DND-41 (cell line): ENCODE measurements around the gene CDC20.

ENCODE experiments used
- EZH2 ChIP-seq: IDR thresholded peaks from 3 replicates; pipeline ENCODE4 v1.6.1; 2012; ENCODE audit warnings: borderline replicate concordance, low read depth, mild to moderate bottlenecking, moderate library complexity, low read length, inconsistent platforms; ENCODE audit not compliant: severe bottlenecking
- TF ChIP-seq, protein P1 (sequence below): IDR thresholded peaks from 2 replicates; pipeline ENCODE4 v1.5.1; 2012; ENCODE audit warnings: borderline replicate concordance, low read length, moderate library complexity, mild to moderate bottlenecking; ENCODE audit not compliant: poor library complexity, severe bottlenecking; ENCODE audit errors: extremely low read depth

DNA sequence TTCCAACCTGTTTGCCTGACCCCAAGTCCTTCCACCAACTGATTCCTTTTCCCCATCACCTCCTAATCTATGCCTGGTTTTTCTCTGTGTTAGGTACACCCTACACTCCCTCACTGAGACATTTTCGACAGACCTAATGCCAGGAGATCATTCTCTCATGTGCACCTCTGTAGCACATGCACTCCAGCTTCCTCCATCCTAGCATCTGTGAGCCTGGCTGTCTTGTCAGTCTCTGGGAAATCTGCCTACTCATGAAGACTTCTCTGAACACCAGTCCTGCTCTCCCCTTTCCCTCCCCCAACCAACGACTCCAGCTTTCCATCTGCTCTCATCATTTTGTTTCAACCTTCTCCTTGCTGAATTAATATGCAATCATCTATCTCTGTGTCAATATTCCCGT, 29.8 kb downstream of the CDC20 start:
- TF ChIP-seq EZH2 = no peak
- TF ChIP-seq, protein P1, sequence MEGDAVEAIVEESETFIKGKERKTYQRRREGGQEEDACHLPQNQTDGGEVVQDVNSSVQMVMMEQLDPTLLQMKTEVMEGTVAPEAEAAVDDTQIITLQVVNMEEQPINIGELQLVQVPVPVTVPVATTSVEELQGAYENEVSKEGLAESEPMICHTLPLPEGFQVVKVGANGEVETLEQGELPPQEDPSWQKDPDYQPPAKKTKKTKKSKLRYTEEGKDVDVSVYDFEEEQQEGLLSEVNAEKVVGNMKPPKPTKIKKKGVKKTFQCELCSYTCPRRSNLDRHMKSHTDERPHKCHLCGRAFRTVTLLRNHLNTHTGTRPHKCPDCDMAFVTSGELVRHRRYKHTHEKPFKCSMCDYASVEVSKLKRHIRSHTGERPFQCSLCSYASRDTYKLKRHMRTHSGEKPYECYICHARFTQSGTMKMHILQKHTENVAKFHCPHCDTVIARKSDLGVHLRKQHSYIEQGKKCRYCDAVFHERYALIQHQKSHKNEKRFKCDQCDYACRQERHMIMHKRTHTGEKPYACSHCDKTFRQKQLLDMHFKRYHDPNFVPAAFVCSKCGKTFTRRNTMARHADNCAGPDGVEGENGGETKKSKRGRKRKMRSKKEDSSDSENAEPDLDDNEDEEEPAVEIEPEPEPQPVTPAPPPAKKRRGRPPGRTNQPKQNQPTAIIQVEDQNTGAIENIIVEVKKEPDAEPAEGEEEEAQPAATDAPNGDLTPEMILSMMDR = no peak
